GM19099 (cell line): ENCODE measurements around the gene ACADSB.

Experiments used
- POLR2A ChIP-seq: IDR thresholded peaks from 3 replicates; pipeline ENCODE4 v1.6.1; 2011; ENCODE audit warnings: low read depth; ENCODE audit not compliant: insufficient read length; ENCODE audit errors: extremely low read depth

The ACADSB gene

DNA sequence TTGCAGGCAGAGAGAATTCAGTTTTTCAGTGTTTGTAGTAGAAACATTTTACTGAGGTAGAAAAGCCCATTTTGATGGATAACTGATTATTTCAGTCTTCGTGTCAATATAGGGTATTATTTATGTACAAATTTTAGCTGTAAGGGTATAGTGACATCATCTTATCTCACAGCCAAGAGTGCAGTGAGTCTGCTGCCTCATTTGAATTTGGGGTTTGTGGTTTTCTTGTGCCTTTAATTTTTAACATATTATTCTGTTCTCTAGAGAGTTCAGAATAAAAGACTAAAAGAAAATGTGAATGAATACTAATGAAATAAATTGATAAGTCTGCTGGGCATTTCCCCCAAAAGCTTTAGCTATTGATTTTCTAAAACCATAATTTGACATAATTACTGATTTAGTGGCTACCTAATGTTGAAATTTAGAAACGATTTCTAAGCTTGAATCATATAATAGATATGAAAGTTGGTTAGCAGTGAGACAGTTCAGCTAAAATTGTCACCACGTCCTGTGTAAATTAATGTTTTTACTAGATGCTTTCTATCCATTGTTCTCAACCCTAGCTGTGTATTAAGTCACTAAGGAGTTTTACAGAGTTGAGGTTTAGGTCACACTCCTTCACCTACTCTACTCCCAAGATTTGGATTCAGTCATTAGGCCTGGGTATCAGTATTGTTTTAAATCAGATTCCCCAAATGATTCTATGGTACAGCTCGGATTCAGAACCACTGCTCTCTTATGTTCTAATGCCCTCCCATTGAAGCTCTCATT lies 37.3 kb downstream of the ACADSB start:
- TF ChIP-seq POLR2A = no peak

GRCh38 chr10:123057968-123058367 lies 49.2 kb downstream of the ACADSB start:
- TF ChIP-seq POLR2A = no peak

DNA sequence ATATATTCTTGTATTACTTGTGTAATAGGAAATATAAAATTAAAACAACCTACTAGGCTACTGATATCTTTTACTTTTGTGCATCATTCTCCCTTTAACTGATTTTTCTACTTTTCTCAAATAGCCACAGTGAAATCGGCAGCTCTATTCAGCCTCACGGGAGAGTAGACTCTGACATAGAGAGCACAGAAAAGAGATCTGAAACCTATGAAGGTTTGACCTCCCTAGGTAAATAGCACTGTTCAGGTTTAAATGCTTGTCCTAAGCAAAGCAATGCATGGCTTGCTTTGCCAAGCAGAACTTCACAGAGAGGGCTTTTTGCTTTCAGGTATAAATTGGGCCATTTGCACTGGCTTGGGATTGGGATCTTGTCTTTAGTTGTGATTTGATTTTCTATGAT lies 53.1 kb downstream of the ACADSB start:
- TF ChIP-seq POLR2A = no peak

- no peak for TF ChIP-seq POLR2A
These were observed 53.9 kb downstream of the ACADSB start for GRCh38 chr10:123062726-123063125.

DNA sequence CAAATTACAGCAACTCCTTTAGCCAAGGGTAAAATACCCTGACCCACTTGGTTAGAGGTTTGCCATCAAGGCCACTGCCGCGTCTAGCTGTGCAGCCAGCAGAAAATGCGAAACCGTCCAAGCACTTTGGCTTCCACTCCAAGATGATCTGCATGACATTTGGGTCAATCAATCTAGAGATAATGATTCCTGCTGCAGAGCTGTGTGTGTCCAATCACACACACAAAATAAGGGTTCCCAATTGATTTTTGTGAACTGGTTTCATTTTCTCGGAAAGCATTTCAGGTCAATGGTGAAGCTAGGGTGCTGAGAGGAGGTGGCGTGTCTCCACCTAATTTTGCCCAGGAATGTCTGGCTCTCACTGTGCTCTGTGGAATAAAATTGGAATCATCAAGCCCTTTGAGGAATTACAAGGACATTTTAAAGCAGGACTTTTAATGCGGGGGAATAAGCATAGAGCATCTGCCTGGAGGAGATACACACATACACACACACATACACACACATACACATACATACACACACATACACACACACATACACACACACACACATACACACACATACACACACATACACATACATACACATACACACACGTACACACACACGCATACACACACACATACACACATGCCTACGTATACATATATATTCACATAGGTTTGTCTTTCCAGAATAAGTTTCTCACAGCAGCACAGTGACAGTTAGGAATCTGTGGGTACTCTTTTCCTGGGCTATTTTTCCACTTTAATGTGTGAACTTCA lies 59.5 kb downstream of the ACADSB start:
- TF ChIP-seq POLR2A = no peak

- TF ChIP-seq POLR2A = no peak
These were observed 60.6 kb downstream of the ACADSB start for GRCh38 chr10:123069246-123069986.

DNA sequence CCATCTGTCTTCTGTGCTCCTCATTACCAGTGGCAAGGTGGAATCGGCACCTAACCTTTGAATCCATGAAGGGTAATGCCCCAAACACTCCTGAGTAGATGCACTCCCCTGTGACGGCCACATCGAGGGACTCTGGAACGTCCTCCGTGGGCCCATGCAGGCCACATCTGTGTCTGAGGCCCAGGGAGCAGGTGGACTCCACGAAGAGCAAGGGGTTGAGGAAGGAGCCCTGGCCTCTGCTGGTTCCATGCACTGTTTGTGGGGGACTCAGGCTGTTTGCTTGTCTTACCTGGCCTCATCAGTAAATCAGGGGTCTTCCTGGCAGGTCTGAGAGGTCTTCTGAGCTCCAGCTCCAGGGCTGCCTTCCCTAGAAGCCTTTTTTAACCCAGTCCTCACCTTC lies 64.4 kb downstream of the ACADSB start:
- no peak for TF ChIP-seq POLR2A

GRCh38 chr10:123074215-123074614 lies 65.4 kb downstream of the ACADSB start:
- no peak for TF ChIP-seq POLR2A

DNA sequence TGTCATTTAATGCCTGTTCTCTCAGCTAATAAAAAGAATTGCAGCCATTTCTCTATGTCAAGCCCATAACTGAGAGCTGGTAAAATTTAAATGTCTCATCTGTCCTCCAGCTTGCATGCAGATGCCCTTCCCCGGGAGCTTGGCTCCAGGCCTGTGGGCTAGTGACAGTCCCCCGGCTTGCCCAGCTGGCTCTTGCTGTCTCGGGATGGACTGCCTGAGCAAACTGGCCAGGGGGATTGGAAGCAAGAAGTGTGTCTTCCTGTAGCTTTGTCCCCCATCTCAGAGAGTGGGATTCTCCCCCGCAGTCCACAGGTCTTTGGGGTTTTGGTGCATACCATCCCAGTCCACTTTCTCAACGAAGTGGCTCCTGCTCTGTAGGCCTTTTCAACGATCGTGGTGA lies 73.1 kb downstream of the ACADSB start:
- no peak for TF ChIP-seq POLR2A

DNA sequence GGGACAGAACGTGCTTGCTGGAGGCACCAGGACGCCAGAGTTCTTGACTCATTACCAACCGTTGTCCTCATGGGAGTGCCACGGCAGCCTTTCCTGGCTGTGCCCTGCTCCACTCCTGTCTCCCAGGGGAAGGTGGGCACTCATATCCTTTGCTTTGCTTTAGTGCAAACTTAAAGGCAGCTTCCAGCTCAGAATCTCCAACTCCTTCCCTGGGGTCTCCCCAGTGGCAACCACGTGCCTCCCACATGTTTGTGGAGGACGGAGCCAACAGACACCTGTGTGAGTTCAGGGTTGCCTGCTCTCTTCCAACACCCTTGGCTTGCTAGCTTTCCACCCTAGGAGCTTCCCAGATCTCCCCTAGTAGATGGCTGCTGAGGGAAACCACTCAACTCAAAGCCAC lies 75.0 kb downstream of the ACADSB start:
- no peak for TF ChIP-seq POLR2A

GRCh38 chr10:123086281-123086680 lies 77.5 kb downstream of the ACADSB start:
- no peak for TF ChIP-seq POLR2A

- TF ChIP-seq POLR2A = no peak
These were observed 78.5 kb downstream of the ACADSB start for GRCh38 chr10:123087348-123087747.

DNA sequence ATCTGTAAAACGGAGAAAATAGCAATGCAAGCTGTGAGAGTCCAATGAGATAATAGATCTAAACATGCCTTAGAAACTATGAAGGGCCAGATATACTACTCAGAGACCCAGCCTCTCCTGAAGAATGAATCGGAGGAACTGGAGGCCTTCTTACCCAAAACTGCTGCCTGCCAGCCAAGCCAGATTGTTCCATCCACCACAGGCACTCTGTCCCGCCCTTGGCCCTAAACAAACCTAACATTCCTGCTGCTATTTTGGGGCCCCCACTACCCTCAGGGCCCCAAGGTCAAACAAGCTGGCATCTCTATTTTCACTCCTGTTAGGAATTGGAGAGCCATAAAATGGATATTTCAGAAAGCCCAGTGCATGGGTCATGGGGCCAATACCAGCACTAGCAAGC lies 79.0 kb downstream of the ACADSB start:
- TF ChIP-seq POLR2A = no peak

GRCh38 chr10:123092635-123093414 lies 84.0 kb downstream of the ACADSB start:
- no peak for TF ChIP-seq POLR2A

GRCh38 chr10:123093489-123093888 lies 84.7 kb downstream of the ACADSB start:
- TF ChIP-seq POLR2A = no peak
